AG09319 (cell line): ENCODE data around the gene ACP5.

ENCODE experiments used
- DNase-seq: peaks from one replicate; pipeline ENCODE4 v3.0.0-alpha.2; 2010; ENCODE audit warnings: low read depth; ENCODE audit errors: extremely low read depth
- CTCF ChIP-seq: IDR thresholded peaks from 2 replicates; pipeline ENCODE4 v1.5.1; 2011; ENCODE audit warnings: low read depth, mild to moderate bottlenecking, inconsistent platforms, low read length, moderate library complexity

The ACP5 gene

GRCh38 chr19:11530432-11530831 is 47.0 kb downstream of the ACP5 start:
- no peak for DNase-seq
- no peak; the same call in 1 of the 2 replicates for TF ChIP-seq CTCF

- DNase-seq = peak; percentile 96
- TF ChIP-seq CTCF = no peak
These were observed 48.7 kb downstream of the ACP5 start, which contains the start of gene ECSIT for GRCh38 chr19:11528551-11529341. TSS of gene ECSIT (minus strand) at chr19:11529134. CDS start at chr19:11519170, 9,964 bp downstream.
